Small intestine (tissue), 7 donors: Measurements from ENCODE around the gene MGAT3. TPM values are rescaled to one million over a fixed set of nuclear protein-coding genes. Genes with fewer than 3 reads are reported as not detected.

Experiments used
- DNase-seq, 2 donors: peaks; one replicate each; pipeline versions ENCODE4 v3.0.0 to v3.0.0-alpha.2; 2013
- FAIRE-seq: peaks from 2 replicates; lab custom pipeline; 2012; peaks lifted over from hg19 to GRCh38; lab: Jason Lieb, UNC
- H3K27ac ChIP-seq, 3 donors: one replicate each; pipeline ENCODE4 v1.5.1; 2013; ENCODE audit warnings: low read length in 2 of 3, mild to moderate bottlenecking in 2 of 3, control low read depth in 1 of 3, inconsistent platforms in 1 of 3, low read depth in 1 of 3, moderate library complexity in 1 of 3
- H3K27me3 ChIP-seq, 3 donors: one replicate each; pipeline ENCODE4 v1.6.1; 2013; ENCODE audit warnings: low read length in 3 of 3, inconsistent platforms in 1 of 3; ENCODE audit not compliant: control insufficient read depth in 3 of 3, insufficient read depth in 3 of 3
- H3K36me3 ChIP-seq, 3 donors: one replicate each; pipeline ENCODE4 v1.6.1; 2013; ENCODE audit warnings: low read length in 3 of 3, inconsistent platforms in 1 of 3, low read depth in 1 of 3, mild to moderate bottlenecking in 1 of 3, moderate library complexity in 1 of 3; ENCODE audit not compliant: control insufficient read depth in 3 of 3, insufficient read depth in 2 of 3
- H3K4me1 ChIP-seq, 3 donors: one replicate each; pipeline ENCODE4 v1.6.1; 2013; ENCODE audit warnings: low read length in 2 of 3, inconsistent platforms in 1 of 3, low read depth in 1 of 3, mild to moderate bottlenecking in 1 of 3, moderate library complexity in 1 of 3; ENCODE audit not compliant: control insufficient read depth in 3 of 3, insufficient read depth in 2 of 3
- H3K4me3 ChIP-seq, 3 donors: one replicate each; pipeline ENCODE4 v1.5.1; 2013; ENCODE audit warnings: low read length in 3 of 3, control low read depth in 1 of 3, inconsistent platforms in 1 of 3, low read depth in 1 of 3, mild to moderate bottlenecking in 1 of 3, moderate library complexity in 1 of 3
- H3K9me3 ChIP-seq, 2 donors: one replicate each; pipeline ENCODE4 v1.6.1; 2013; ENCODE audit warnings: low read depth in 1 of 2, low read length in 1 of 2; ENCODE audit not compliant: control insufficient read depth in 2 of 2, insufficient read depth in 1 of 2
- WGBS, 3 donors: extraction: QIAGEN DNeasy Blood & Tissue Kit; methylation state at CpG; one replicate each; pipeline ENCODE4 v1.1.7; 2013; 5-methylcytosine and 5-hydroxymethylcytosine counted together
- polyA plus RNA-seq, 4 donors: library from polyadenylated mRNA; stranded (reverse) in 3 of 4; unstranded in 1 of 4; fragments of 200-250 nt in 3 of 4; fragments of 120-200 nt in 1 of 4; gene quantifications; one replicate each; pipeline versions ENCODE4 v1.2.1 to v1.2.3, GENCODE V29; 2013
- donor health status: healthy with polysubstance abuse.
- donor health status: control.
- donor health status: control.
- donor health status: Bipolar disorder and iron deficiency.
- donor health status: healthy.

MGAT3 gene
- polyA plus RNA-seq, 4 donors, result 11.1 to 30.1 (median 17.2) TPM

GRCh38 chr22:39534092-39534506 lies 77.3 kb downstream of the MGAT3 start:
- Histone ChIP-seq H3K4me3 (no peak overlapping the region), H3K9me3 (no peaks in the 10 kb centered on the region), H3K4me1 (peaks cover 0 to 26% (median 3%) of the 10 kb centered on the region in 3 donors), H3K27ac (no peak overlapping the region), H3K27me3 (no peaks in the 10 kb centered on the region), H3K36me3 (peaks cover 0 to 23% (median 3%) of the 10 kb centered on the region in 3 donors)
- FAIRE-seq (no peak), DNase-seq (no peak)
- WGBS, 3 donors, result 73 to 84% (median 75%) methylated on average over 12 of the region's 12 CpGs

GRCh38 chr22:39534591-39535356 lies 78.0 kb downstream of the MGAT3 start:
- WGBS, 3 donors, result 4 to 8% (median 8%) methylated on average over 28 to 41 of the region's 41 CpGs

GRCh38 chr22:39535357-39535725 lies 78.5 kb downstream of the MGAT3 start:
- Histone ChIP-seq H3K9me3 (no peaks in the 10 kb centered on the region), H3K27me3 (peaks cover 0 to 4% (median 0%) of the 10 kb centered on the region in 3 donors), H3K4me1 (peaks cover 0 to 16% (median 3%) of the 10 kb centered on the region in 3 donors), H3K36me3 (peaks cover 0 to 11% (median 0%) of the 10 kb centered on the region in 3 donors), H3K4me3 (no peak overlapping the region), H3K27ac (no peak overlapping the region)
- WGBS, 3 donors, result 27 to 44% (median 41%) methylated on average over 12 to 13 of the region's 13 CpGs
- FAIRE-seq (no peak), DNase-seq (no peak)

More at GRCh38 chr22:39534591-39535356, 78.0 kb downstream of the MGAT3 start:
- Histone ChIP-seq H3K27me3 (no peaks in the 10 kb centered on the region), H3K9me3 (no peaks in the 10 kb centered on the region), H3K4me1 (peaks cover 0 to 20% (median 3%) of the 10 kb centered on the region in 3 donors), H3K4me3 (no peak overlapping the region), H3K27ac (no peak overlapping the region), H3K36me3 (peaks cover 0 to 16% (median 2%) of the 10 kb centered on the region in 3 donors)
- DNase-seq (peak; percentile 64 to 87), FAIRE-seq (no peak)

GRCh38 chr22:39535831-39536449 lies 79.1 kb downstream of the MGAT3 start:
- Histone ChIP-seq H3K36me3 (peaks cover 0 to 5% (median 0%) of the 10 kb centered on the region in 3 donors), H3K4me3 (no peak overlapping the region), H3K4me1 (peaks cover 0 to 15% (median 3%) of the 10 kb centered on the region in 3 donors), H3K9me3 (no peaks in the 10 kb centered on the region), H3K27ac (no peak overlapping the region), H3K27me3 (peaks cover 0 to 4% (median 0%) of the 10 kb centered on the region in 3 donors)
- 79 to 87% (median 86%) methylated on average over 15 of the region's 15 CpGs for WGBS, 3 donors
- FAIRE-seq (no peak), DNase-seq (no peak)

GRCh38 chr22:39536711-39537110 lies 79.9 kb downstream of the MGAT3 start:
- Histone ChIP-seq H3K4me3 (no peak overlapping the region), H3K9me3 (no peaks in the 10 kb centered on the region), H3K27ac (no peak overlapping the region), H3K4me1 (peaks cover 0 to 7% (median 0%) of the 10 kb centered on the region in 3 donors), H3K36me3 (no peaks in the 10 kb centered on the region), H3K27me3 (peaks cover 0 to 4% (median 0%) of the 10 kb centered on the region in 3 donors)
- DNase-seq (no peak), FAIRE-seq (no peak)
- 53 to 68% (median 53%) methylated on average over 8 of the region's 8 CpGs for WGBS, 3 donors

- H3K9me3 ChIP-seq, result no peaks in the 10 kb centered on the region
- H3K36me3 ChIP-seq, result no peaks in the 10 kb centered on the region
- FAIRE-seq, result no peak
- peaks cover 0 to 4% (median 0%) of the 10 kb centered on the region in 3 donors for H3K4me1 ChIP-seq
- WGBS, 3 donors, result 44 to 60% (median 47%) methylated on average over 2 of the region's 2 CpGs
- no peak overlapping the region for H3K27ac ChIP-seq
- no peak for DNase-seq
- H3K27me3 ChIP-seq, result peaks cover 0 to 7% (median 0%) of the 10 kb centered on the region in 3 donors
- H3K4me3 ChIP-seq, result no peak overlapping the region
Measured at GRCh38 chr22:39537975-39538374, 81.2 kb downstream of the MGAT3 start.

Other genes with a start within 250 kb of the MGAT3 start
- 1 to 10 TPM in 2 of 4 donors, under 1 TPM in 2; 0.22 to 7.5 (median 2.8) TPM for gene PDGFB, start 212.0 kb upstream of the MGAT3 start, polyA plus RNA-seq
- 1,000 to 10,000 TPM; 1,757 to 4,298 (median 3,733) TPM for gene RPL3, start 137.4 kb upstream of the MGAT3 start, polyA plus RNA-seq
- gene SYNGR1, start 107.0 kb upstream of the MGAT3 start, polyA plus RNA-seq, result 10 to 100 TPM in 1 of 4 donors, 1 to 10 TPM in 2, not detected in 1; 1.4 to 10.7 (median 6.6) TPM
- gene TAB1, start 57.2 kb upstream of the MGAT3 start, polyA plus RNA-seq, result 10 to 100 TPM; 11.1 to 23.0 (median 17.0) TPM
- 10 to 100 TPM; 12.2 to 37.5 (median 18.7) TPM for gene MIEF1, start 45.3 kb downstream of the MGAT3 start, polyA plus RNA-seq
- gene ATF4, start 63.5 kb downstream of the MGAT3 start, polyA plus RNA-seq, result 100 to 1,000 TPM; 271 to 709 (median 505) TPM
- gene RPS19BP1, start 75.7 kb downstream of the MGAT3 start, polyA plus RNA-seq, result 100 to 1,000 TPM in 3 of 4 donors, 10 to 100 TPM in 1; 59.8 to 186 (median 181) TPM
- gene CACNA1I, start 113.7 kb downstream of the MGAT3 start, polyA plus RNA-seq, result under 1 TPM in 3 of 4 donors, not detected in 1; under 0.01 to 0.25 (median 0.18) TPM